Trophoblast cell (in vitro differentiated cells and primary cell): ENCODE data around the gene PLA2G4D.

ENCODE experiments used
- DNase-seq, 2 donors: peaks; one replicate each; pipeline ENCODE4 v3.0.0-alpha.2; 2016
- H2AFZ ChIP-seq: 2 replicates; pipeline ENCODE4 v1.6.1; 2013; ENCODE audit warnings: low read length, moderate library complexity, mild to moderate bottlenecking; ENCODE audit not compliant: insufficient read depth, poor library complexity
- H2AK5ac ChIP-seq: 2 replicates; pipeline ENCODE4 v1.6.1; 2013; ENCODE audit warnings: mild to moderate bottlenecking, low read length
- H2BK120ac ChIP-seq: 2 replicates; pipeline ENCODE4 v1.6.1; 2013; ENCODE audit warnings: low read length, mild to moderate bottlenecking, moderate library complexity; ENCODE audit not compliant: insufficient read depth, poor library complexity
- H2BK12ac ChIP-seq: 2 replicates; pipeline ENCODE4 v1.6.1; 2013; ENCODE audit warnings: mild to moderate bottlenecking, low read length, moderate library complexity
- H2BK5ac ChIP-seq: 2 replicates; pipeline ENCODE4 v1.6.1; 2013; ENCODE audit warnings: low read length, low read depth, moderate library complexity, mild to moderate bottlenecking; ENCODE audit not compliant: poor library complexity
- H3K14ac ChIP-seq: 2 replicates; pipeline ENCODE4 v1.6.1; 2013; ENCODE audit warnings: mild to moderate bottlenecking, low read length
- H3K18ac ChIP-seq: 2 replicates; pipeline ENCODE4 v1.6.1; 2013; ENCODE audit warnings: mild to moderate bottlenecking, low read length
- H3K23ac ChIP-seq: 2 replicates; pipeline ENCODE4 v1.6.1; 2013; ENCODE audit warnings: low read length
- H3K27ac ChIP-seq: 2 replicates; pipeline ENCODE4 v1.5.1; 2013; ENCODE audit warnings: low read depth, mild to moderate bottlenecking, inconsistent platforms, low read length, moderate library complexity
- H3K27me3 ChIP-seq: 2 replicates; pipeline ENCODE4 v1.6.1; 2013; ENCODE audit warnings: inconsistent platforms, mild to moderate bottlenecking, low read length, moderate library complexity; ENCODE audit not compliant: insufficient read depth
- H3K36me3 ChIP-seq, 2 experiments: 1 replicate in 1 of 2; 2 replicates in 1 of 2; pipeline ENCODE4 v1.6.1; 2013; ENCODE audit warnings: low read length in 2 of 2, mild to moderate bottlenecking in 2 of 2, moderate library complexity in 1 of 2; ENCODE audit not compliant: insufficient read depth in 2 of 2, control insufficient read depth in 1 of 2
- H3K4ac ChIP-seq: 2 replicates; pipeline ENCODE4 v1.6.1; 2013; ENCODE audit warnings: low read depth, mild to moderate bottlenecking, low read length, moderate library complexity
- H3K4me1 ChIP-seq, 2 experiments: 1 replicate in 1 of 2; 2 replicates in 1 of 2; pipeline ENCODE4 v1.6.1; 2013; ENCODE audit warnings: low read length in 2 of 2, mild to moderate bottlenecking in 2 of 2, moderate library complexity in 1 of 2; ENCODE audit not compliant: insufficient read depth in 2 of 2, control insufficient read depth in 1 of 2
- H3K4me2 ChIP-seq: 2 replicates; pipeline ENCODE4 v1.6.1; 2013; ENCODE audit warnings: inconsistent platforms, mild to moderate bottlenecking, low read length, moderate library complexity
- H3K4me3 ChIP-seq: 2 replicates; pipeline ENCODE4 v1.5.1; 2013; ENCODE audit warnings: mild to moderate bottlenecking, low read depth, low read length, inconsistent platforms
- H3K79me1 ChIP-seq: one replicate; pipeline ENCODE4 v1.6.1; 2013; ENCODE audit warnings: low read length
- H3K79me2 ChIP-seq: 2 replicates; pipeline ENCODE4 v1.6.1; 2013; ENCODE audit warnings: low read length, mild to moderate bottlenecking; ENCODE audit not compliant: control insufficient read depth, insufficient read depth, poor library complexity
- H3K9ac ChIP-seq: 2 replicates; pipeline ENCODE4 v1.6.1; 2013; ENCODE audit warnings: mild to moderate bottlenecking, low read length
- H3K9me3 ChIP-seq: 2 replicates; pipeline ENCODE4 v1.6.1; 2013; ENCODE audit warnings: low read depth, mild to moderate bottlenecking, control low read depth, inconsistent platforms, low read length; ENCODE audit not compliant: insufficient read depth
- H4K12ac ChIP-seq: 2 replicates; pipeline ENCODE4 v1.6.1; 2013; ENCODE audit warnings: low read depth, mild to moderate bottlenecking, low read length, moderate library complexity
- H4K8ac ChIP-seq: 2 replicates; pipeline ENCODE4 v1.6.1; 2013; ENCODE audit warnings: low read depth, mild to moderate bottlenecking, low read length, moderate library complexity
- H4K91ac ChIP-seq: one replicate; pipeline ENCODE4 v1.6.1; 2013; ENCODE audit warnings: low read depth, mild to moderate bottlenecking, low read length, moderate library complexity
- WGBS: extraction: QIAGEN DNeasy Blood & Tissue Kit; methylation state at CpG from one replicate; pipeline ENCODE4 v1.1.7; 2013; ENCODE audit warnings: missing lambda C conversion rate; ENCODE audit not compliant: insufficient read length, insufficient coverage; ENCODE audit errors: extremely low coverage; 5-methylcytosine and 5-hydroxymethylcytosine counted together

PLA2G4D gene

DNA sequence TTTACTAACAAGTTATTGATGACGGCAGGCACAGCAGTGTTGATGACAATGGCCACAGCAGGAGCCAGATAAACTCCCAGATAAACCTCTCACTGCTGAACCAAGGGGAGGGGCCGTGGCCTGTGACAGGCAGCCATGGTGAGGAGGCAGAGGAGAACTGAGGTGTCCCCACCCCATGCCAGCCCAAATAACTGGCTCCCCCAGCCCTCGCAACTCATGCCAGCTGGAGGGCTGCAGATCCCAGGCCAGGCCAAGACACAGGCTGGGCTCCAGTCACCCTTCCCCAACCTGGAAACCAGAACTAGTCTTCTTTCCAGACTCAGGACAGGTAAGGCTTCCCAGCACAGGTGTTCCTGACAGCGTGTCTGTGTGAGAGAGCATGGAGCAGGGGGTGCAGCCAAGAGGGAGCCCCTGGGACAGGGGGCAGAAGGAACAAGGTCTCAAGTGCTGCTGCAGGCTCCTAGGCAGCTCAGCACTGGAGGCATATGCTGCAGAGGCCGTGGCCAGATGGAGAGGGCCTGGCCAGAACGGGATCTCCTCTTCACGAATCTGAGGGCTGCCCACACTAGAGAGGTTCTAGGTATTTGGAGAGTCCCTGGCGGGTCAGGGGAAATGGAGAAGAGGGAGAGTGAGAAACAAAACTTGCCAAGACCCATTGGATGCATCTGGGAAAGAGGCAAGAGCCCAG is 46.2 kb upstream of the PLA2G4D start:
- no peaks in the 10 kb centered on the region for H3K79me1 ChIP-seq
- DNase-seq, result no peak
- H3K23ac ChIP-seq, result no peak overlapping the region
- H3K9ac ChIP-seq, result no peak overlapping the region
- H4K12ac ChIP-seq, result no peak overlapping the region
- H2AK5ac ChIP-seq, result no peak overlapping the region
- no peak overlapping the region for H3K14ac ChIP-seq
- peaks cover 4% of the 10 kb centered on the region for H3K9me3 ChIP-seq
- no peak overlapping the region for H2BK120ac ChIP-seq
- H2AFZ ChIP-seq, result no peak overlapping the region
- H3K4me3 ChIP-seq, result no peak overlapping the region
- no peaks in the 10 kb centered on the region for H3K79me2 ChIP-seq
- no peak overlapping the region for H3K27ac ChIP-seq
- no peaks in the 10 kb centered on the region for H3K36me3 ChIP-seq
- H3K4me1 ChIP-seq, result no peaks in the 10 kb centered on the region
- H3K27me3 ChIP-seq, result no peaks in the 10 kb centered on the region
- no CpG with 5 or more reads among the region's 8 CpGs for WGBS
- H2BK5ac ChIP-seq, result no peak overlapping the region
- no peak overlapping the region for H2BK12ac ChIP-seq
- no peak overlapping the region for H3K4me2 ChIP-seq
- H3K18ac ChIP-seq, result no peak overlapping the region
- no peak overlapping the region for H3K4ac ChIP-seq
- no peak overlapping the region for H4K91ac ChIP-seq
- H4K8ac ChIP-seq, result no peak overlapping the region

DNA sequence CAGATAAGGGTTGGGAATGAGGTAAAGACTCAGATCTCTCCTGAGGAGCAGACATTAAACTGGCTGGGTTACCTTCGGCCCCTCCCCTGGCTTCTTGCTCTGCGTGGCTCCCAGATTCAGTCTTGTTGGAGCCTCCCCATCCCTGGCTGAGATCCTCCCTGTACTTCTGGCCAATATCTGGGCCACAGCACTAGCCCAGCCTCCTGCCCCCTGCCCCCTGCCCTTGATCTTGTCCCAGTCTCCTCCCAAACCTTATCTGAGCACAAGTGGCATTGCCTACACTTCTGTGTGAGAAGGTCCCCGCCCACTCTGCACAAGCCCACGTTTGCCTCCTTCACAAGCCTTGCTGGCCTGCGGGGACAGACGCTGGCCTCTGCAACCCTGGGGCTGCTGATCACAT is 45.2 kb upstream of the PLA2G4D start:
- H2AK5ac ChIP-seq, result no peak overlapping the region

DNA sequence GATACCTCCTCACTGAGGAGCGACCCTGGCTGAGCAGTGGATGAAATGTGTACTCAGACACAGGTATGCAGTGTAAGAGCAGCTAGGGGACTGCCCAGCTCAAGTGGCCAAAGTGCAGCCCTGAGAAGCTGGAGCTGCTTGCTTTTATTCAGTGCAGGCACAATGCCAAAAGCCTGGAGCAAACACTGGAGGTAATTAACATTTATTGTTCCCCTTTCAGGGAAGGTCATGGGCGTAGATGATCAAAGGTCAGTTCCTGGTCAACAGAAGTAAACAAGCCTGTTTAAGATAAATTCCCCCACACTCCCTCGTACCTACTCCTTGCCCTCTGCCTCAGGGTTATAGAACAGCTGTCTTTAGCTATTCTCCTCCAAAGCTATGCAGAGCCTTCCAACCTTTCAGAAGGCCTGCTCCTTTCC is 44.6 kb upstream of the PLA2G4D start:
- no peak overlapping the region for H3K4ac ChIP-seq
- H3K23ac ChIP-seq, result no peak overlapping the region
- H2BK5ac ChIP-seq, result no peak overlapping the region
- no peak overlapping the region for H2BK120ac ChIP-seq
- no peak overlapping the region for H3K4me2 ChIP-seq
- H3K27ac ChIP-seq, result no peak overlapping the region
- no peaks in the 10 kb centered on the region for H3K79me1 ChIP-seq
- no peak overlapping the region for H3K18ac ChIP-seq
- H3K9me3 ChIP-seq, result peaks cover 4% of the 10 kb centered on the region
- no peak overlapping the region for H4K8ac ChIP-seq
- H2AFZ ChIP-seq, result no peak overlapping the region
- H2BK12ac ChIP-seq, result no peak overlapping the region
- H4K12ac ChIP-seq, result no peak overlapping the region
- H3K4me1 ChIP-seq, result no peaks in the 10 kb centered on the region
- no peaks in the 10 kb centered on the region for H3K79me2 ChIP-seq
- no peak overlapping the region for H3K4me3 ChIP-seq
- H4K91ac ChIP-seq, result no peak overlapping the region
- H2AK5ac ChIP-seq, result no peak overlapping the region
- H3K14ac ChIP-seq, result no peak overlapping the region
- DNase-seq, result no peak
- no peaks in the 10 kb centered on the region for H3K36me3 ChIP-seq
- H3K9ac ChIP-seq, result no peak overlapping the region
- H3K27me3 ChIP-seq, result no peaks in the 10 kb centered on the region
- WGBS, result no CpG with 5 or more reads among the region's 3 CpGs

More for the DNA sequence above, 45.2 kb upstream of the PLA2G4D start:
- WGBS, result no CpG with 5 or more reads among the region's 6 CpGs
- no peak overlapping the region for H3K4me2 ChIP-seq
- H2AFZ ChIP-seq, result no peak overlapping the region
- no peak overlapping the region for H3K14ac ChIP-seq
- H3K9me3 ChIP-seq, result peaks cover 4% of the 10 kb centered on the region
- H3K27me3 ChIP-seq, result no peaks in the 10 kb centered on the region
- H4K12ac ChIP-seq, result no peak overlapping the region
- H3K36me3 ChIP-seq, result no peaks in the 10 kb centered on the region
- DNase-seq, result no peak
- H3K79me2 ChIP-seq, result no peaks in the 10 kb centered on the region
- no peak overlapping the region for H2BK120ac ChIP-seq
- no peaks in the 10 kb centered on the region for H3K4me1 ChIP-seq
- no peak overlapping the region for H4K91ac ChIP-seq
- no peak overlapping the region for H2BK12ac ChIP-seq
- no peak overlapping the region for H2BK5ac ChIP-seq
- no peak overlapping the region for H4K8ac ChIP-seq
- H3K79me1 ChIP-seq, result no peaks in the 10 kb centered on the region
- no peak overlapping the region for H3K9ac ChIP-seq
- no peak overlapping the region for H3K4me3 ChIP-seq
- no peak overlapping the region for H3K23ac ChIP-seq
- H3K27ac ChIP-seq, result no peak overlapping the region
- no peak overlapping the region for H3K4ac ChIP-seq
- H3K18ac ChIP-seq, result no peak overlapping the region

DNA sequence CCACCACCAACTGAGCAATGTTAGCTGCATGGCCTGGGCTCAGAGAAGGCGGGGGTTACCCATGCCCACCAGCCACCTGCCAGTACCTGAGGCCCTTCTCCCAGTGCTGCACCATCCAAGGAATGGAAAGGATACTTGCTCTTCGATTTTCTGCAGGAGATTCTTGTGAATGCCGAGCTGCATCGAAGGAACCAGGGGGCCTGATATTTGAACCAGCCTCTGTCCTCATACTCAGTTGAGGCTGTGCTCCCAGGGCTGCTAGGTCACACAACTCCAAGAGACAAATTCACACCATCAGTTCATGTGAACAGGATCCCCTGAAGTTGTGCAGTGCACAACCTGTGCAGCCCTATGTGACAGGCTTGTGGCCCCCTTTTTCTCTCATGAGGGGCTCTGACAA is 44.0 kb upstream of the PLA2G4D start:
- Histone ChIP-seq H3K79me2 (no peaks in the 10 kb centered on the region), H3K36me3 (no peaks in the 10 kb centered on the region), H3K4me1 (no peaks in the 10 kb centered on the region), H3K18ac (no peak overlapping the region), H2AFZ (no peak overlapping the region), H2BK5ac (no peak overlapping the region), H3K14ac (no peak overlapping the region), H3K27ac (no peak overlapping the region), H3K9me3 (peaks cover 4% of the 10 kb centered on the region), H3K79me1 (no peaks in the 10 kb centered on the region), H2BK120ac (no peak overlapping the region), H4K8ac (no peak overlapping the region), H3K4me3 (no peak overlapping the region), H3K23ac (no peak overlapping the region), H3K9ac (no peak overlapping the region), H2AK5ac (no peak overlapping the region), H3K4ac (no peak overlapping the region), H4K91ac (no peak overlapping the region), H3K27me3 (no peaks in the 10 kb centered on the region), H2BK12ac (no peak overlapping the region), H4K12ac (no peak overlapping the region), H3K4me2 (no peak overlapping the region)
- no peak for DNase-seq
- no CpG with 5 or more reads among the region's 4 CpGs for WGBS
